SK-N-MC (cell line): ENCODE results near the gene CLIP2.

ENCODE experiments used
- EZH2 ChIP-seq: fragments of 200-600 bp; sonication (generic); IDR thresholded peaks from one replicate; pipeline ENCODE4 v1.6.1; 2017; ENCODE audit warnings: antibody characterized with exemption
- FOXP2 ChIP-seq: optimal IDR thresholded peaks from 2 replicates; pipeline ENCODE3; 2011; ENCODE audit warnings: mild to moderate bottlenecking, moderate library complexity; ENCODE audit not compliant: insufficient read depth; ENCODE audit errors: extremely low read length, control extremely low read depth
- POLR2AphosphoS5 ChIP-seq: IDR thresholded peaks from 2 replicates; pipeline ENCODE4 v1.6.1; 2012; ENCODE audit warnings: mild to moderate bottlenecking, low read depth, low read length, borderline replicate concordance

GRCh38 chr7:74410772-74411171 is 121.6 kb downstream of the CLIP2 start:
- TF ChIP-seq EZH2 (no peak), POLR2AphosphoS5 (no peak), FOXP2 (no peak)
